M059J (cell line): Measurements from ENCODE around the gene ZBED5. TPM values are rescaled to one million over a fixed set of nuclear protein-coding genes. Genes with fewer than 3 reads are reported as not detected.
A peak's percentile ranks its signal among the peaks of the same experiment; 100 is the strongest.

ENCODE experiments used
- DNase-seq: peaks from one replicate; pipeline ENCODE4 v3.0.0-alpha.2; 2012; ENCODE audit warnings: low read depth
- total RNA-seq: library from RNA; depleted of rRNA; stranded (reverse); fragments of >200 nt; shearing (Covaris generic); gene quantifications from 2 replicates; pipeline ENCODE4 v1.2.3, GENCODE V29; 2014

ZBED5 gene
- total RNA-seq, 1 experiment from 2014 or later: 42.6 TPM

DNA sequence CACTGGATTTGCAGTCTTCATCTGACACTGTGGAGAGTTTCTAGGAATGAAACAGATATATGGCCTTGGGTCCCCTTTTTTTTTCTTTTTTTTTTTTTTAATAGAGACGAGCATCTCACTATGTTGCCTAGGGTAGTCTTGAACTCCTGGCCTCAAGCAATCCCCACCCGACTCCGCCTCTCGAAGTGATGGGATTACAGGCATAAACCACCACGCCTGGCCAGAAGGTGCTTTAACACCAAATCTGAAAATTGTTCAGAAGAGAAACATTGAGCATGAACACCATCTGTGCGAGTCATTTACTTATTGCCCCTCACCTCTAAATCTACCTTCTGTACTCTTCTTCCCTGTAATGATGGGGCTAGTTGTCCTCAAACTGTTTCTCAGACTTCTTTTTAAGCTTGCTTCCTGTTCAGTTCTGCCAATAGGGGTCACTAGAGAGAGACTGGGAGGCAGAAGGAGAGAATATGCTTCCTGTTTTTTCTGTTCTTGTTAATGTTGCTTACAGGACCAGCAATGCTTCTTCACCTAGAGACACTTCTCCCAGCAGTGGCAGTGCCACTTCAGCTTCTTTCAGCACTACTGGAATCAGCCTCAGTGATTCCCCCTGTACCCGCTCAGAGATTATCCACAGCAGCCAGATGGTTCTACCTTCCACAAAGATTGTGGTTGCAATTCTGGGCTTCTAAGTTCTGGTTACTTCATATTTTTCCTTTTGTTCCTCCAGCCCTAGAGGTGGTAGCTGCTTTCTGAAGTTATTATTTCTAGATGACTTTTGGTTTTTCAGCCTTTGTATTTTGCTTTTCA, 20.8 kb upstream of the ZBED5 start:
- peak; percentile 70 for DNase-seq

DNA sequence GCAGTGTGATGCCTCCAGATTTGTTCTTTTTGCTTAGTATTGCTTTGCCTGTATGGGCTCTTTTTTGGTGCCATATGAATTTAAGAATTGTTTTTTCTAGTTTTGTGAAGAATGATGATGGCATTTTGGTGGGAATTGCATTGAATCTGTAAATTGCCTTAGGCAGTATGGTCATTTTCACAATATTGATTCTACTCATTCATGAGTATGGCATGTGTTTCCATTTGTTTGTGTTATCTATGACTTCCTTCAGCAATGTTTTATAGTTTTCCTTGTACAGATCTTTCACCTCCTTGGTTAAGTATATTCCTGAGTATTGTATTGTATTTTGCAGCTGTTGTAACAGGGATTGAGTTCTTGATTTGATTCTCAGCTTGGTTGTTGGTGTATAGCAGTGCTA, 18.3 kb upstream of the ZBED5 start:
- peak; percentile 17 for DNase-seq

DNA sequence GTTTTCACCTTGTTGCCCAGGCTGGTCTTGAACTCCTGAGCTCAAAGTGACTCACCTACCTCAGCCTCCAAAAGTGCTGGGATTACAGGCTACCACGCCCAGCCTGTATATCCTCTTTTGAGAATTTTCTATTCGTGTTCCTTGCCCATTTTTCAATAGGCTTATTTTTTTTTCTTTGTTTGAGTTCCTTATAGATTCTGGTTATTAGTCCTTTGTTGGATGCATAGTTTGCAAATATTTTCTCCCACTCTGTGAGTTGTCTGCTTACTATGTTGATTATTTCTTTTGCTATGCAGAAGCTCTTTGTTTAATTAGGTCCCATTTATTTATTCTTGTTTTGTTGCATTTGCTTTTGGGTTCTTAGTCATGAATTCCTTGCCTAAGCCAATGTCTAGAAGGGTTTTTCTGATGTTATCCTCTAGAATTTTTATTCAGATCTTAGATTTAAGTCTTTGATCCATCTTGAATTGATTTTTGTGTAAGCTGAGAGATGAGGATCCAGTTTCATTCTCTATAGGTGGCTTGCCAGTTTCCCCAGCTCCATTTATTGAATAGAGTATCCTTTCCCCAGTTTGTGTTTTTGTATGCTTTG, 17.7 kb upstream of the ZBED5 start:
- DNase-seq: peak; percentile 10

DNA sequence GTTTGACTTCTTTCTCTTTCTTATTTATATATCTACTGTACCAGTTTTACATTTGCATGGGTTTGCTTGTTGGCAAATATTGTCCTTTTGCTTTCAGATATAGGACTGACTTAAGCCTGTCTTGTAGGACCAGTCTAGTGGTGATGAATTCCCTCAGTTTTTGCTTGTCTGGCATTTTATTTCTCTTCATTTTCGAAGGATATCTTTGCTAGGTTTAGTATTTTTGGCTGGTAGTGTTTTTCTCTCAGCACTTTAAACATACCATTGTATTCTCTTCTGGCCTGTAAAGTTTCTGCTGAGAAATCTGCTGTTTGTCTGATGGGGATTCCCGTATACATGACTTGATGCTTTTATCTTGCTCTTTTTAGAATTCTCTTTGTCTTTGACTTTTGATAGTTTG, 14.2 kb upstream of the ZBED5 start:
- no peak for DNase-seq

DNA sequence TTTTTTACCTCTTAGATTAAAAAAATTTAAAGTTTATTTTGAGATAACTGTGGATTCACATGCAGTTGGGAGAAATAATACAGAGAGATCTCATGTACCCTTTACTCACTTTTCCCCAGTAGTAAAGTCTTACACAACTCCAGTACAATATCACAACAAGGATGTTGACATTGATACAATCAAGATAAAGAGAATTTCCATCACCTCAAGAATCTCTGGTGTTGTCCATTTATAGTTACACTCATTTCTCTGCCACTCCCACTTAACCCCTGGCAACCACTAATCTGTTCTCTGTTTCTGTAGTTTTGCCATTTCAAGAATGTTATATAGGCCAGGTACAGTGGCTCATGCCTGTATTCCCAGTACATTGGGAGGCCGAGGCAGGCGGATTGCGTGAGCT, 10.5 kb upstream of the ZBED5 start:
- DNase-seq: no peak

DNA sequence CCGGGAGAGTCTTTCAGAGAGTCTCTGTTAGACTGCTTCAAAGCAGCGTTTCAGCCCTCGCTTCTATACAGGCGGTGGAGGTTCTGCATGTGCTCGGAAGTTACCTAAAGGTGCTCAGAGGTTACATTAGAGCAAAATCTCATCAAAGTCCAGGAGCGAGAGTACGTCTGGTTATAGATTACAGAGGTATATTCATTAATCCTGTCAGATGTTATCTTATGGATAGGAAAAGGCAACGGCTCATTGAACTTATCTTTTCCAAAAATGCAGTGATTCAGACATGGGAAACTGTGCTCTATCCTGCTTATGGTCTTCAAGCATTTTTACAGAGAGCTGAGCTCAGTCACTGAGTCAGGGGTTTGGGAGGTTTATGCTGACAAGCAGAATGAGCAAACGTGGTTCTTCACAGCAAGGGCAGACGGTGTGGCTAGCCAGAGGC, 9.1 kb upstream of the ZBED5 start:
- peak; percentile 44 for DNase-seq

DNA sequence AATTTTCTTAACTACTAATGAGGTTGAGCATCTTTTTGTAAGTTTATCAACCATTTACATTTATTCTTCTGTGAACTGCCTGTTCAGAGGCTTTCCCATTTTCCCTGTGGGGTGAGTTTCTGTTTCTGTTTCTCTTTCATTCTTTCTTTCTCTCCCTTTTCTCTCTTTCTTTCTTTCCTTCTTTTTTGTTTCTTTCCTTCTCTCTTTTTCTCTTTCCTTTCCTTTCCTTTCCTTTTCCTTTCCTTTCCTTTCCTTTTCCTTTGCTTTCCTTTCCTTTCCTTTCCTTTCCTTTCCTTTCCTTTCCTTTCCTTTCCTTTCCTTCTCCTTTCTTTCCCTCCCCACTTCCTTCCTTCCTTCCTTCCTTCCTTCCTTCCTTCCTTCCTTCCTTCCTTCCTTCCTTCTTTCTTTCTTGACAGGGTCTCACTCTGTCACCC, 8.0 kb upstream of the ZBED5 start:
- DNase-seq: no peak

DNA sequence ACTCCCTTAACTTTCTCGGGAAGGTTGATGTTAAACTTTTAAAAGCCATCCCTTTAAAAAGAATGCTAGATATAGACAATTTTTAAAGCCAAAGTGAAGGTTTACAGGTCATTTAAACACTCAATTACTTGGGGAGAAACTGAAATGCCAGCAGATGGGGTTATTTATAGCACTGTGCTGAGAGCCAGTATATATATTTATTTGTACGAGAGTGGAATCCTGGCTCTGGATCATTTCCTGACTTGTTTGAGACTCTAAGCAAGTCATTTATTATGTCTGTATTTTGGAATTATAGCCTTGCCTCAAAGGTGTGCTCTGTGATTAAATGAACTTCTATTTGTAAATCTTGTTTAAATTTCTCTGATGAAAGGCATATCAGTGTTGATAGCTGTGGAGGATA, 6.8 kb upstream of the ZBED5 start:
- DNase-seq: no peak

DNA sequence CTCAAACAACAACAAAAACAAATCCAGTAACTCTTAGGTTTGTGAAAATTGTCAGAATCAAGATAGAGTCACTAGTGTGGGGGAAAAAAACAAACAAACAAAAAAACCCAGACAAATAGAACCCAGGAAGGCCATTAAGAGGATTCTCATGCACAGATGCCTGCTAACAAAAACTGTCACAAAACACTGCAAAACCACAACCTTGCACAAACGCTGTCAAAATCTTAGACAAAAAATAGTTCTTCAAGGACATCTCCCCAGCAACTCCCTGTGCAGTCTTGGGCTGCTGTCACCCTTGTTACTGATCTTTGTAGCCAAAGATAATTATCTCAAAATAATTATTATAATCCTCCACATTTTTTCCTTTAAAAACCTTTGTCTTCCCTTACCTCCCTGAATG, 4.6 kb upstream of the ZBED5 start:
- no peak for DNase-seq

DNA sequence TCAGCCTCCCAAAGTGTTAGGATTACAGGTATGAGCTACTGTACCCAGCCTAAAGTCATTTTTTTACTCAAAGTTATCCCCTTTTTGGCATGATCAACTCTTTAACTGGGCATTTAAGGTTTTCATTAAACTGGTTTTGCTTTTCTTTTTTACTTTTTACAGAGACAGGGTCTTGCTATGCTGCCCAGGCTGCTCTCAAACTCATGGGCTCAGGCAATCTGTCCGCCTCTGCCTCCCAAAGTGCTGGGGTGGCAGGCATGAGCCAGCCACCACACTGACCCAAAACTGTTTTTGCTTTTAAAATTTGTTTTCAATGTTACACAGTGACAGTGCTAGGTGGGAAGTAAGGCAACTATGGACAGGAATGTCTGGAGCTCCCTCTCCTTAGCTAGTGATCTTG, 3.9 kb upstream of the ZBED5 start:
- no peak for DNase-seq

DNA sequence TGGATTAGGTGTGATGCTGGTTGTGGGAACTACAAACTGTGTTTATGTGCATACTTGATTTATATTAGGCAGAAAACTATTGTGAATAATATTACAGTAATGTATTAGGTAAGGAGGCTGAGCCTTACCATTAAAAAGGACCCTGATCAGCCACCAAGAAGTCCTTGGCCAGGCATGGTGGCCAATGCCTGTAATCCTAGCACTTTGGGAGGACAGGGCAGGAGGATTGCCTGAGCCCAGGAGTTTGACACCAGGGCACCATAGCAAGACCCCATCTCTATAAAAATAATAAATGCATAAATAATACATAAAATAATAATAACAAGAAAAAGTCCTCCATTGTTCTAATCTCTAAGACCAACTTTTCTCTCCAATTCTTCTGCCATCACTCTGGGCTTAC, 3.2 kb upstream of the ZBED5 start:
- no peak for DNase-seq

DNA sequence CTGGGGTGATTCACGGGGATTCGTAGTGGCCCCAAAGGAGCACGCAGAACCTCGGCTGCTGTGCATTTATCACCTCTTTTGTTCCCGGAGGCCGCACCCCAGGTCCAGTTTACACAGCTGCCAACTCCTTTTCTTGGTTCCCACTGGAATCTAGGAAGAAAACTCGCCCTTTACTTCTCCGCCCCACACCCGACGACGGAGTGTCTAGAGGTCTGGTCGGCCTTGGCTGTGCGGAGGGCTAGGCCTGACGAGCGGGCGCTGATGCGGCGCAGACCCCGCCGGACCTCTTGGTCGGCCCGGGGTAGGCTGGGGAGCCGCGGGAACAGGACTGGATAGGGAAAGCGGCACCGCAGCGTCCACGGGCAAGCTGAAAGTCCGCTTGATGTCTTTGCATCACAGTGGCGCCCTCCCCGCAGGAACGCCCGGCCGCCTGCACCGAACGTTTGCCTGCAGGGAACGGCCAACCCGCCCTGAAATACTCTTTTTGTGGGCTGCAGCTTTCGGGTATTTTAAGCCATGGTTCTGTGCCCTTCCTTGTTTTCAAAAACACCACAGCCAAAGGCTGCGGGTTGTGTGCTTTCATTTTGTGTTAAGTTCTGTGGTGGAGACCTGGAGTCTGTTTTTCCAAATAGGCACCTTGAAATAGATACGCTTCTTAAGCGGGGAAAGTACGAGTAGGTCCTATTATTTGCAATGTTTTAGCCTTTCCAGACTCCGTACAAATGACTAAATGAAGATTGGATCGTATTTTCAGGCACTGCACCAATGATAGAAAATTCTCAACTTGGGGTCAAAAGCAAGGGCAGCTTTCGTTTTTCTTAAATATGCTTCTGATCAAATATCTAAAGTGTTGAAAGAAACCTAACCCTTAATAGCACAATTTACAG, 829 bp upstream of the ZBED5 start:
- DNase-seq: peak; percentile 69

DNA sequence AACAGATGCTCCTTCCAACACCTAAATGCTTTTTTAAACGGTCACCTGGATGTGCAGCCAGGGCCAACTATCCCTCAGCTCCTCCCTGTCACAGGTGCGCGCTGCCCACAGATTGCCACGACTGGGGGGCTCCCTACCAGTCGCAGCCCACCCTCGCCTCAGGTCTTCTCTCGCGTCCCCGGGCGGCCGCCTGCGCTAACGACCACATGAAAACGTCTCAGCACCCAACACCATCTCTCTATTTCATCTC, 469 bp downstream of the ZBED5 start:
- DNase-seq: no peak

DNA sequence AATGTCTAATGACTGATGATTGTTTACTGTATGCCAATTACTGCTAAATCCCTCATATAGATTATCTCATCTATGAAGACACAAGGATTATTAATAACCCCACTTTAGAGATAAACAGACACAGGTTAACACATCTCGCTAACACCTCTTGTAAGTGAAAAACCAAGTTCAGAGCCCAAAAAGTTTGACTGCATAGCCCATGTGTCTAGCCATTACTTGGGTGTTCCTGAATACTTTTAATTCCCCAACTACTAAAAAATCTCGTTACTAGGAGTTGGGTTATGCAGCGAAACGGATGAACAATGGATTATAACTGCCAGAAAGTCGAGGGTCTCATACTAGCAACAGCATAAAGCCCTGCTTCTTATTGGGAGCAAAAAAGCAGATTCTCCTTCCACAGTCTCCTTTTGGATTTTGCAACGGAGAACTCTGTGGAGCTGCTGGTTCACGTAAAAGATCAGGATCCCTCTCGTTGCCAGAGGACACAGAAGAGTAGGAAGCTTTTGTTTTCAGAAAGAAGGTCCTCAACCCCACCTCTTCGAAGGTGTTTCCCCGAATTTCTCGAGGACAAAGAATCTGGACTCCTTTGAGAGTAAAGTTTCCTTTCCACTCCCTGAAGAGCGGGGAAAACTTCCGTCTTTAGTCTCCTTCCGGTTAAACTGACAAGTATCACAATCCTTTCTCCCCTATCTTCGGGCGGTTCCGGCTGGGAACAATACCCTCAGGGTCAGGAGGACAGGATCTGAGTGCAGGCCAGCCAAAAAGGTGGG, 979 bp downstream of the ZBED5 start:
- peak; percentile 77 for DNase-seq

DNA sequence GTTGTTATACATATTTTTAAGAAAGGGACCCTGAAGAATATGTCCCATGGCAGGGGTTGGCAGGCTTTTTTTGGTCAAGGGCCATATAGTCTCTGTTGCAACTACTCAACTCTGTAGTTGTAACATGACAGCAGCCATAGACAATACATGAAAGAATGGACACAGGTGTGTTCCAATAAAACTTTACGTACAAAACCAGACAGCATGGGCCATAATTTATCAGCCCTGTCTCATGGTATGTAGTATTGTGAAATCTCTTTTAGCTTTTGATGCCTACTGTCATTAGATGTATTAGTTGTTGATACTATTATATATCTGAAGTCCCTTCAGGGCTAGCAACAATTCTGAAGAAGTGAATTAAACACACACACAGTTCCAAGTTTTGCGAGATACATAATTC, 2.6 kb downstream of the ZBED5 start:
- no peak for DNase-seq

DNA sequence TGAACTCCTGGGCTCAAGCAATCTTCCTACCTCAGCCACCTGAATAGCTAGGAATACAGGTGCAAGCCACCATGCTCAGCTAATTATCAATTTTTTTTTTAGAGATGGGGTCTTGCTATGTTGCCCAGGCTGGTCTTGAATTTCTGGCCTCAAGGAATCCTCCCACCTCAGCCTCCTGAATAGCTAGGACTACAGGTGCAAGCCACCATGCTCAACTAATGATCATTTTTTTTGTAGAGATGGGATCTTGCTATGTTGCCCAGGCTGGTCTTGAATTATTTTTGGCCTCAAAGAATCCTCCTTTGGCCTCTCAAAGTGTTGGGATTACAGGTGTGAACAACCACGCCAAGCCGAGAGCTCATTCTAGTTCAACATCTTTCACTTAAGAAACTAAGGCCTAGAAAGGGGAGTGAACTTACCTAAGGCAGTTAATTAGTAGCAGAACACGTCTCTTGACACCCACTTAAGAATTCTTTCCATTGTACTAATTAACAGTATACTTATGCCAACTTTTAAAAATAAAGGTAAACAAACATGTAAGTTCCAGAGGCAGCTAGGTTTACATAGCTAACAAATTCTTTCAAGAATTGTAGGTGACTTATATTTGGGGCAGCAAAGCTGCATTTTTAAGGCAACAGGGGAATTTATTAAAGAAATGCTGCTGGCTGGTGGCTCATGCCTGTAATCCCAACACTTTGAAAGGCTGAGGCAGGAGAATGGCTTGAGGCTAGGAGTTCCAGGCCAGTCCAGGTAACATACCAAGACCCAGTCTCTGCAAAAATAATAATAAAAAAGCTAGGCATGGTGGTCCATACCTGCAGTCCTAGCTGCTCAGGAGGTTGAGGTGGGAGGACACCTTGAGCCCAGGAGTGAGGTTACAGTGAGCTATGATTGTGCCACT, 9.6 kb downstream of the ZBED5 start:
- no peak for DNase-seq

DNA sequence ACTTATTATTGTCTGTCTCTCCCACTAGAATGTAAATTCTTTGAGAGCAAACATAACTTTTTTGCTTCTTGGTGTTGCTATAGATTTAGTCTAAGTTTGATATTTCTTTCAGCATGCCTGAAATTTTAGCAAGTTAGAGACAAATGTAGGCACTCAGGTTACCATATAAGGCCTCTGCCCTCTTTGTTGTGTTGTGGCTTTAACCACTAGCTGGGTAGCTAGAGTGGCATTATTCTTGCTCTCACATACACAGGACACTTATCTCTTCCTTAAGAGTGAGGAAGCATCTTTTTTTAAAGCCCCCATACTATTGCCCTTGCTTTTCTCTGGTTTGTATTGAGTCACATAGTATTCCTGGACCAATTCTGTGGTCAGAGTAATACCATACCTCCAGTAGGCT, 11.2 kb downstream of the ZBED5 start:
- no peak for DNase-seq

DNA sequence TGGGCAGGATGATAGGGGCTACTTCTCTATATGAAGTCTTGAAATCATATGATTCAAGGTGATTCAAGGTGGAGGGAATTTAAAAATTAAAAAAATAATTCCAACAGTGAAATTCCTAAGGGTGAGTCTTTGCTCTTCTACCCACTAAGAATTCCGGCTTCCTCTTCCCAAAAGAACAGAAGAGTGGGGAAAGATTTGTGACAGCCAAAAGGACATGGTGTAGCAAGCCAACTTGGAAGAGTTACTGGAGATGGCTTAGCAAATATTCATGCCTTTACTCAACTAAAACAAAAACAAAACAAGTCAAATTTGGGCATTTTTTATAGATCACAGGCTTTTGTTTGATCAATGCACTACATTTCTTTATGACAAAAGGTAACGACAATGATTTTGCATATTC, 12.3 kb downstream of the ZBED5 start:
- no peak for DNase-seq

DNA sequence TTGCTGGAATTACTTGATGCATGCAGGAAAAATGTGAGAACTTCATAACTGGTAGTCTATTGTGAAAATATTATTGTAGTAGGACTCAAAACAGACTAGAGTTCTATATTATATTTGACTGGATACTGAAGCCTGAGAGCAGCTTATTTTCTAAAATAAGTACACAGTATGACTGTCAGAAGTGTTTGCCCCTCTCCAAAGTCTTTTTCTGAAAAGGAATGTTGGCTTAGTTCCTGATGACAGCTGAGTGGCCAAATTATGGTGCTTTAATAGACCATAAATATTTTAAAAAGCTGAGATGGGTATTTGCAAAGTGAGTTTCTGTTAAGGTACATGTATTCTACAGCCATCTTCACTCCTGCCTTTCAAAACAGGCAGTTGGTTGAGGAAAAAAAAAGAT, 13.1 kb downstream of the ZBED5 start:
- DNase-seq: no peak

DNA sequence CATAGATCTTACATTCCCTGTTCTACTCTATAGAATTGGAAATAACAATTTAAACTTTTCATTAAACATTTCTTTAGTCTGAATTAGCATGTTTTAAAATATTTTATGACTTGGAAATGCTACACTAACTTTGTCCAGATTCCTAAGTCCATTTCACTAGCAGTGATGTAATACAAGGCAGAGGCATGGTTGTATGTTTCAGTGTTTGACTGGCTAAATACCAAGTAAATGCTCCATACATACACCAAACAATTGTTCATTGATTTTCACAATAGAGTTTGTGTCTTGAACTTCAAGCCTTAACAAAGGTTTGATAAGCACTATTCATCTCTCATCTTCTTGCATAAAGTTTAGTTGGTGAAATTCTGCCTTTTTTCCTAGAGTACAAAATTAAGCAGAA, 13.5 kb downstream of the ZBED5 start:
- DNase-seq: no peak

DNA sequence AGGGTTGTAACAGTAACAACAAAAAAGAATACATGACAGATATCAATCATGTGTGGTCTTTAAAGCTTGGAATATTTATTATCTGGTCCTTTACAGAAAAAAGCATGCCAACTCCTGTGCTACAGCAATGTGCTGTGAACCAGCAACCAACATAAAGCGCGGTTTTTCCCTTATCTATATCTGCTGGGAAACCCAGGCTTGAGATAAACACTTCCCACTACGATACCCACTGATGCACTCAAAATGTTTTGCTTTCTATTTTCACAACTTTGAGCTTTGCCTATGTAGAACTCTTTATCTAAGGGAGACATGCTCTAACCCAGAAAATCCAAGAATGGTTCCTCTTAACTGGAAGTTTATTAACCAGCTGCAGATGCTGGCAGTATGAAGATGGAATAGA, 19.0 kb downstream of the ZBED5 start:
- DNase-seq: no peak
